Neutrophil (primary cell): ENCODE data around the gene FAM76A.

Source experiments
- H3K27ac ChIP-seq: fragments of 200-600 bp; sonication (generic); 2 replicates; pipeline ENCODE4 v1.5.1; 2016; ENCODE audit warnings: mild to moderate bottlenecking, moderate library complexity
- H3K27me3 ChIP-seq: fragments of 200-600 bp; sonication (generic); 2 replicates; pipeline ENCODE4 v1.6.0; 2016; ENCODE audit warnings: mild to moderate bottlenecking
- H3K36me3 ChIP-seq: fragments of 200-600 bp; sonication (generic); 2 replicates; pipeline ENCODE4 v1.5.1; 2017
- H3K4me1 ChIP-seq, 2 experiments: fragments of 200-600 bp in 1 of 2; sonication (generic) in 1 of 2; 1 replicate in 1 of 2; 2 replicates in 1 of 2; pipeline versions ENCODE4 v1.5.1 to v1.6.1; 2013 to 2016; ENCODE audit warnings: low read depth in 1 of 2, low read length in 1 of 2, mild to moderate bottlenecking in 1 of 2, moderate library complexity in 1 of 2; ENCODE audit not compliant: control insufficient read depth in 1 of 2, insufficient read depth in 1 of 2
- H3K4me3 ChIP-seq, 2 experiments: fragments of 200-600 bp in 1 of 2; sonication (generic) in 1 of 2; 1 replicate in 1 of 2; 2 replicates in 1 of 2; pipeline ENCODE4 v1.5.1; 2013 to 2016; ENCODE audit warnings: low read depth in 1 of 2, low read length in 1 of 2, mild to moderate bottlenecking in 1 of 2, moderate library complexity in 1 of 2
- H3K9me3 ChIP-seq: fragments of 200-600 bp; sonication (generic); 2 replicates; pipeline ENCODE4 v1.5.1; 2016
- TF ChIP-seq, protein P1 (sequence below): fragments of 200-600 bp; sonication (generic); IDR thresholded peaks from 2 replicates; pipeline ENCODE4 v1.5.1; 2016; ENCODE audit warnings: antibody characterized with exemption

FAM76A gene

DNA sequence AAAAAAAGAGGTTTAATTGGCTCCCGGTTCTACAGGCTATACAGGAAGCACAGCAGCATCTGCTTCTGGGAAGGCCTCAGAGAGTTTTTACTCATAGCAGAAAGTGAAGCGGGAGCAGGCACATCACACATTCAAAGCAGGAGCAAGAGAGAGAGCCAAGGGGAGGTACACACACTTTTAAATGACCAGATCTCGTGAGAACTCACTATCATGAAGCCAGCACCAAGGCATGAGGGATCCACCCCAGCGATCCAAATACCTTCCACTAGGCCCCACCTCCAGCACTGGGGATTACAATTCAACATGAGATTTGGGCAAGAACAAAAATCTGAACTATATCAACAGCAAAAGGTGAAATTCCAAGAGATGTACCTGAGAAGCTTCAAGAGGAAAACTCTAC, 20.8 kb upstream of the FAM76A start:
- H3K36me3 ChIP-seq = no peaks in the 10 kb centered on the region
- H3K27me3 ChIP-seq = peaks cover 11% of the 10 kb centered on the region
- TF ChIP-seq, protein P1, sequence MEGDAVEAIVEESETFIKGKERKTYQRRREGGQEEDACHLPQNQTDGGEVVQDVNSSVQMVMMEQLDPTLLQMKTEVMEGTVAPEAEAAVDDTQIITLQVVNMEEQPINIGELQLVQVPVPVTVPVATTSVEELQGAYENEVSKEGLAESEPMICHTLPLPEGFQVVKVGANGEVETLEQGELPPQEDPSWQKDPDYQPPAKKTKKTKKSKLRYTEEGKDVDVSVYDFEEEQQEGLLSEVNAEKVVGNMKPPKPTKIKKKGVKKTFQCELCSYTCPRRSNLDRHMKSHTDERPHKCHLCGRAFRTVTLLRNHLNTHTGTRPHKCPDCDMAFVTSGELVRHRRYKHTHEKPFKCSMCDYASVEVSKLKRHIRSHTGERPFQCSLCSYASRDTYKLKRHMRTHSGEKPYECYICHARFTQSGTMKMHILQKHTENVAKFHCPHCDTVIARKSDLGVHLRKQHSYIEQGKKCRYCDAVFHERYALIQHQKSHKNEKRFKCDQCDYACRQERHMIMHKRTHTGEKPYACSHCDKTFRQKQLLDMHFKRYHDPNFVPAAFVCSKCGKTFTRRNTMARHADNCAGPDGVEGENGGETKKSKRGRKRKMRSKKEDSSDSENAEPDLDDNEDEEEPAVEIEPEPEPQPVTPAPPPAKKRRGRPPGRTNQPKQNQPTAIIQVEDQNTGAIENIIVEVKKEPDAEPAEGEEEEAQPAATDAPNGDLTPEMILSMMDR = no peak
- H3K4me3 ChIP-seq = no peak overlapping the region
- H3K4me1 ChIP-seq = no peaks in the 10 kb centered on the region
- no peak overlapping the region for H3K27ac ChIP-seq
- H3K9me3 ChIP-seq = no peaks in the 10 kb centered on the region

DNA sequence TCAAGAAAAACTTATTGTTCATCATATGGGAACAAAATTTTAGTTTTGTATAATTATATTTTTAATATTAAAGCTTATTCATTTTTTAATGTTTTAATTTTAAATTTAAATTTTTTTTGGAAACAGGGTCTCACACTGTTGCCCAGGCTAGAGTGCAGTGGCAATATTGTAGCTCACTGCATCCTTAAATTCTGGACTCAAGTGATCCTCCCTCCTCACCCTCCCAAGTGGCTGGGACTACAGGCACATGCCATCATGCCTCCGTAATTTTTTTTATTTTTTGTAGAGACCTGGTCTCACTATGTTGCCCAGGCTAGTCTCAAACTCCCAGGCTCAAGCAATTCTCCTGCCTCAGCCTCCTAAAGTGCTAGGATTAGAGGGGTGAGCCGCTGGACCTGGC, 20.2 kb upstream of the FAM76A start:
- no peak overlapping the region for H3K27ac ChIP-seq
- H3K9me3 ChIP-seq = no peaks in the 10 kb centered on the region
- TF ChIP-seq, protein P1 = no peak
- H3K27me3 ChIP-seq = peaks cover 10% of the 10 kb centered on the region
- H3K4me1 ChIP-seq = no peaks in the 10 kb centered on the region
- no peak overlapping the region for H3K4me3 ChIP-seq
- H3K36me3 ChIP-seq = no peaks in the 10 kb centered on the region

DNA sequence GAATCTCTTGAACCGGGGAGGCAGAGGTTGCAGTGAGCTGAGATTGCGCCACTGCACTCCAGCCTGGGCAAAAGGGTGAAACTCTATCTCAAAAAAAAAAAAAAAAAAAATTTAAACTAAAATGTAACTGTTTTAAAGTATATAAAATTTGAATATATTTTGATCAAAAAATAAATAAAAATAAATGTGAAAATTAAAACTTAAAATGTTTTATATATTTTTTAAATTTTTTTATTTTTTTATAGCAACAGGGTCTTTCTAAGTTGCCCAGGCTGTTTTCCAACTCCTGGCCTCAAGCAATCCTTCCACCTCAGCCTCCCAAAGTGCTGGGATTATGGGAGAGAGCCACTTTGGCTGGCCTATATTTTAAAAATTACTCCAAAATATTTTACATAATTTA, 15.2 kb upstream of the FAM76A start:
- TF ChIP-seq, protein P1 = no peak
- Histone ChIP-seq H3K36me3 (no peaks in the 10 kb centered on the region), H3K27me3 (no peaks in the 10 kb centered on the region), H3K4me3 (no peak overlapping the region), H3K4me1 (no peaks in the 10 kb centered on the region), H3K27ac (no peak overlapping the region), H3K9me3 (no peaks in the 10 kb centered on the region)

DNA sequence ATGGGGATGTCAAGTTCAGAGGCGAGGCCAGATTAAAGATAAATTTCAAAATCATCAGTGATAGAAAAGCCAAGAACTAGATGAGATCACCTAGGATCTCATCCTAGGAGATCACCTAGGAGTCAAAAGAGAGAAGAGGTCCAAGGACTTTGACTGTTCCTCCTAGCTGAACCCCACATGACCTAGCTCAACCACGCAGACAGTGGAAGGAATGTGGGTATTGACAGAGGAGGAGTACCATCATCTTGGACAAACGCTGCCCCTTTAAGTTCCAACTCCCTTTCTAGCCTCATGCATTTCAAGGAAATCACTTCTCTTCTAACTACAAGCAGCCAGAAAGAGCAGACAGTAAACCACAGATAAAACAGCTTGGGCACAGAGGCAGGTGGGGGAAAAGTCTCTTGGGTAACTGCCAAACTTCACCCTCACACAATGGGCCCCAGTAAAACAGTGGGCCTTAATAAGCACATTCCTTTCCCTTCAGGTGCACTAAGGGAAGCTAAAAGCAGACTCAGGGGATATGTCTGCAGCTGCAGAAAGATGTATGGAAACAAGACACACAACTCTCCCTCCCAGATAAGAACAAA, 12.5 kb upstream of the FAM76A start:
- Histone ChIP-seq H3K27ac (no peak overlapping the region), H3K27me3 (peaks cover 23% of the 10 kb centered on the region), H3K36me3 (no peaks in the 10 kb centered on the region), H3K4me1 (no peaks in the 10 kb centered on the region), H3K4me3 (no peak overlapping the region), H3K9me3 (no peaks in the 10 kb centered on the region)
- TF ChIP-seq, protein P1 = no peak

DNA sequence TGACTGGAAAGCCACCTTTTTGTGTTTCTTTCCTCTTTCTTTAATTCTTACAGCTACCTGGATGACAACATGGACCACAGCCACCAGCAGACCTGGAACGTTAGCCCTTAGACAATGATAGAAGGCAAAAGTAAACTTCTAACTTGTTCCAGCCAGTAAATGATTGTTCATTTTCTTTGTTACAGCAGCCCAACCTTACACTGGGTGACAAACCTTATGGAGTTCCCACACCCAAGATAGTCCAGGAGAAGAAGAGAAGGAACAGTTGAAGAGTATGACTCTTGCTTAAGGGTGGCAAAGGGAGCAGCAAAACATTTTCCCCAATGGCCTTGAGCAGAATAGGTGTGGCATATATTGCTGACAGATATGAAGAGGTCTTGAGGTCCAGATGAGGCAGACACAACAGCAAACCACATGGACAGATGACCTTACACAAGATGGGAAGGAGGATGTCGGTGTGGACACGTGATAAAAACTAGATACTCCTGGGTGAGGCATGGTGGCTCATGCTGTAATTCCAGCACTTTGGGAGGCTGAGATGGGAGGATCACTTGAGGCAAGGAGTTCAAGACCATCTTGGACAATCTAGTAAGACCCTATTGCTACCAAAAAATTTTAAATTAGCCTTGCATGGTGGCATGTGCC, 11.8 kb upstream of the FAM76A start:
- Histone ChIP-seq H3K4me1 (no peaks in the 10 kb centered on the region), H3K9me3 (no peaks in the 10 kb centered on the region), H3K36me3 (no peaks in the 10 kb centered on the region), H3K4me3 (no peak overlapping the region), H3K27me3 (peaks cover 26% of the 10 kb centered on the region), H3K27ac (no peak overlapping the region)
- TF ChIP-seq, protein P1 = no peak
